Naive B cell (primary cell): Measurements from ENCODE around the gene IL36G. TPM values are rescaled to one million over a fixed set of nuclear protein-coding genes. Genes with fewer than 3 reads are reported as not detected.

ENCODE experiments used
- ATAC-seq, 2 donors: fragments of 150-1000 bp; cut with Tn5 transposase; 2 replicates each; pipeline ENCODE4 v1.10.0; 2021; ENCODE audit warnings: low read depth in 2 of 2, mild to moderate bottlenecking in 2 of 2, moderate library complexity in 2 of 2
- DNase-seq: peaks from one replicate; pipeline ENCODE4 v3.0.0; 2022
- H3K27ac Mint-ChIP-seq, 6 donors: one replicate each; pipeline ENCODE4 v1.8.0; 2020 to 2022; ENCODE audit warnings: mild to moderate bottlenecking in 6 of 6, mixed read lengths in 6 of 6, moderate library complexity in 5 of 6, inconsistent platforms in 2 of 6
- H3K27me3 Mint-ChIP-seq, 3 donors: one replicate each; pipeline ENCODE4 v1.8.0; 2021 to 2022; ENCODE audit warnings: mixed read lengths in 3 of 3, mild to moderate bottlenecking in 1 of 3
- H3K36me3 Mint-ChIP-seq, 2 donors: one replicate each; pipeline ENCODE4 v1.8.0; 2020 to 2022; ENCODE audit warnings: mixed read lengths in 2 of 2, inconsistent platforms in 1 of 2, mild to moderate bottlenecking in 1 of 2
- H3K4me1 Mint-ChIP-seq, 3 donors: one replicate each; pipeline ENCODE4 v1.8.0; 2020 to 2022; ENCODE audit warnings: mixed read lengths in 3 of 3, inconsistent platforms in 1 of 3, mild to moderate bottlenecking in 1 of 3, moderate library complexity in 1 of 3
- H3K4me3 Mint-ChIP-seq, 8 donors: one replicate each; pipeline ENCODE4 v1.8.0; 2020 to 2022; ENCODE audit warnings: mild to moderate bottlenecking in 8 of 8, mixed read lengths in 8 of 8, moderate library complexity in 8 of 8, inconsistent platforms in 2 of 8
- H3K9me3 Mint-ChIP-seq, 7 donors: one replicate each; pipeline ENCODE4 v1.8.0; 2020 to 2022; ENCODE audit warnings: mixed read lengths in 7 of 7, mild to moderate bottlenecking in 5 of 7, inconsistent platforms in 2 of 7, moderate library complexity in 1 of 7
- polyA plus RNA-seq, 6 donors: library from polyadenylated mRNA; unstranded; fragments of 300-500 nt; fragmentation: Illumina TruSeq; gene quantifications; one replicate each; pipeline ENCODE4 v1.2.3, GENCODE V29; 2021; ENCODE audit warnings: low read depth in 6 of 6

IL36G gene
- polyA plus RNA-seq, 6 donors from 2014 or later, result not detected

GRCh38 chr2:112954364-112954763, 23.4 kb upstream of the IL36G start:
- H3K27ac Mint-ChIP-seq, result no peak overlapping the region
- H3K4me3 Mint-ChIP-seq, result no peak overlapping the region
- no peaks in the 10 kb centered on the region for H3K4me1 Mint-ChIP-seq
- H3K9me3 Mint-ChIP-seq, result peaks cover 0 to 11% (median 0%) of the 10 kb centered on the region in 7 donors
- DNase-seq (no peak), ATAC-seq (no peak)
- no peaks in the 10 kb centered on the region for H3K36me3 Mint-ChIP-seq
- peaks cover 18 to 34% (median 23%) of the 10 kb centered on the region in 3 donors for H3K27me3 Mint-ChIP-seq

- no peaks in the 10 kb centered on the region for H3K36me3 Mint-ChIP-seq
- H3K9me3 Mint-ChIP-seq, result peaks cover 0 to 4% (median 0%) of the 10 kb centered on the region in 7 donors
- peaks cover 5 to 14% (median 10%) of the 10 kb centered on the region in 3 donors for H3K27me3 Mint-ChIP-seq
These were observed 20.3 kb upstream of the IL36G start for GRCh38 chr2:112957511-112957910.

DNA sequence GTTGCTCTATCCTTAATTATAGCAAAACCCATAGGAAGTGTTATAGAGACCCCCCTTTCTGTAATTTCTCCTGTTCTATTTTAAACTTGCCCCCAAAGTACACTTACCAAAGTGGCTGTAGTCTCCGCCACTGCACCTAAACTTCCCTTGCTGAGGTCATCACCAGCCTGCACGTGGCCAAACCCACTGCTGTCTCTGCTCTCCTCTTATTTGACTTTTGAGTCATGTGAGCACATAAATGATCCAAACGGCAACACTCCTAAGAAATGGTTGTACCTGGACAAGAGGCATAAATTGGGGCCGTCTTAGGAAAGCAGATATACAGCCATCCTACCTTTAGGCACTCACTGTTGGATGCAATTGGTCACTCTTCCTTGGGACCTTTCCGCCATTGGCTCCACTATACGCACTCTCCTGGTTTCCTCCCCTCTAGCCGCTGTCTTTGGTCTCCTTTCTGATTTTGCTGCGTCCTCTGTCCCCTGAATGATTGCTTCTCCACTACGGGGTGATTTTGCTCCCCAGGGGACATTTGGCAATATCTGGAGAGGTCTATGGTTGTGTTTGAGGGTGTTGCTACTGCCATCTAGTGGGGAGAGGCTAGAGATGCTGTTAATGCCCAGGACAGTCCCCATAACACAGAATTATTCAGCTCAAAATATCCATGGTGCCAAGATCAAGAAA, 19.2 kb upstream of the IL36G start:
- peak; percentile 67 to 71 for ATAC-seq
- no peaks in the 10 kb centered on the region for H3K36me3 Mint-ChIP-seq
- H3K27me3 Mint-ChIP-seq, result peaks cover 4 to 8% (median 5%) of the 10 kb centered on the region in 3 donors
- peak; percentile 25 for DNase-seq
- no peak overlapping the region for H3K4me3 Mint-ChIP-seq
- no peaks in the 10 kb centered on the region for H3K9me3 Mint-ChIP-seq
- no peak overlapping the region for H3K27ac Mint-ChIP-seq
- no peaks in the 10 kb centered on the region for H3K4me1 Mint-ChIP-seq

More at GRCh38 chr2:112957511-112957910, 20.3 kb upstream of the IL36G start:
- Mint-ChIP-seq H3K27ac (no peak overlapping the region), H3K4me1 (no peaks in the 10 kb centered on the region), H3K4me3 (no peak overlapping the region)
- DNase-seq, result no peak
- ATAC-seq, result no peak

GRCh38 chr2:112959109-112959812, 18.5 kb upstream of the IL36G start:
- Mint-ChIP-seq H3K27ac (no peak overlapping the region), H3K27me3 (peaks cover 4 to 6% (median 5%) of the 10 kb centered on the region in 3 donors), H3K4me1 (no peaks in the 10 kb centered on the region), H3K4me3 (no peak overlapping the region), H3K36me3 (no peaks in the 10 kb centered on the region), H3K9me3 (no peaks in the 10 kb centered on the region)
- no peak for ATAC-seq
- no peak for DNase-seq

- Mint-ChIP-seq H3K27me3 (no peaks in the 10 kb centered on the region), H3K9me3 (no peaks in the 10 kb centered on the region), H3K36me3 (no peaks in the 10 kb centered on the region), H3K4me3 (no peak overlapping the region), H3K27ac (no peak overlapping the region), H3K4me1 (no peaks in the 10 kb centered on the region)
- no peak for DNase-seq
- ATAC-seq, result no peak
These were observed 17.5 kb upstream of the IL36G start for GRCh38 chr2:112960230-112960825.

GRCh38 chr2:112962308-112963175, 15.3 kb upstream of the IL36G start:
- Mint-ChIP-seq H3K4me3 (no peak overlapping the region), H3K27ac (no peak overlapping the region), H3K4me1 (no peaks in the 10 kb centered on the region), H3K36me3 (no peaks in the 10 kb centered on the region), H3K27me3 (no peaks in the 10 kb centered on the region), H3K9me3 (no peaks in the 10 kb centered on the region)
- DNase-seq, result no peak
- ATAC-seq, result no peak

GRCh38 chr2:112967023-112967422, 10.8 kb upstream of the IL36G start:
- H3K27ac Mint-ChIP-seq, result no peak overlapping the region
- H3K9me3 Mint-ChIP-seq, result no peaks in the 10 kb centered on the region
- H3K4me3 Mint-ChIP-seq, result no peak overlapping the region
- DNase-seq (no peak), ATAC-seq (no peak)
- H3K36me3 Mint-ChIP-seq, result no peaks in the 10 kb centered on the region
- H3K27me3 Mint-ChIP-seq, result peaks cover 7 to 11% (median 11%) of the 10 kb centered on the region in 3 donors
- H3K4me1 Mint-ChIP-seq, result peaks cover 0 to 5% (median 0%) of the 10 kb centered on the region in 3 donors

DNA sequence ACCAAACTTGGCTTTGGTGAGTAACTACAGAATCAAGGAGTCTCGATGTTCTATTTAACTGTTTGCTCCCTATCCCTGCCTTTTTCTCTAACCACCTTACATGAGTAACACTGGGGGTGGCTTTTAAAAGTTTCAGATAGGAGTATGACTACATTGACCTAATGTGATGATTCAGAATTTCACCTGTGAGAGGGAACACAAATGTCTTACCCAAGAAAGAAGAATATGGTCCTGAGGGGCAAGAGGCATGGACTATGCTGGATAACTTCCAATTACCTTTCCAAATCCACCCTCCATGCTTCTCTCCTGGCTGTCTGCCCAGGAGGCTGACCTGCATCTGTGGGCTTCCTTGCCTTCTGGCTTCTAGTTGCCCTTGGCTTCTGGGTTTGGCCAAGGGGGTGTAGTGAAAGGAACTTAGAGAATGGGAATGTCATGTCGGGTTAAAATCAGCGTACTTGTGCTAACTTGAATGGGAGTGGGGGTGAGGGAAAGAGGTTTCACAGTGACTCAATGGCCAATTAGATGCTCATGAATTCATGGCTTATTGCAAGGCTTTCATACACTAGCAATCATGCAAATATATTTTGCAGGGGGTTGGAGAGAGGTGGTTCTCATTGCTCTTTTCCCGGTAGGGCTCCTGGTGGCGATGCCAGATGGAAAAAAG, 5.3 kb upstream of the IL36G start:
- ATAC-seq, result no peak
- no peaks in the 10 kb centered on the region for H3K9me3 Mint-ChIP-seq
- peaks cover 0 to 5% (median 0%) of the 10 kb centered on the region in 3 donors for H3K4me1 Mint-ChIP-seq
- no peak overlapping the region for H3K27ac Mint-ChIP-seq
- H3K36me3 Mint-ChIP-seq, result no peaks in the 10 kb centered on the region
- no peak for DNase-seq
- no peak overlapping the region for H3K4me3 Mint-ChIP-seq
- peaks cover 7 to 41% (median 36%) of the 10 kb centered on the region in 3 donors for H3K27me3 Mint-ChIP-seq

DNA sequence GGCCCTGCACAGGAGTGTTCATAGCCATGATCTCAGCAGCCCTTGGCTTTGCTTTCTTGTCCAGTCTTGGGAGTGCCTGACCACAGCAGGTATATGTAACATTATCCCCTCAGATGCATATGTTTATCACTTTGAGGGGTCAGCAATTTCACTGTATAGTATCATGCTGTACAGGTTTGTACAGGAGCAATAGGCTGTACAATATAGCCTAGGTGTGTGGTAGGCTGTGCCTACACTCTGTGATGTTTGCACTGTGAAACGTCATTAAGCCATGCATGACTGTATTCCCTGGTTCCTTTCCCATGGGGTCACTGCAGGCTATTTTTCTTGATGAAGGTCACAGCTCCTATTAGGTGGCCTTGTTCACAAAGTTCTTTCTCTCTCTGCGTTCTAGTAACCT, 4.7 kb upstream of the IL36G start:
- Mint-ChIP-seq H3K27me3 (peaks cover 7 to 41% (median 36%) of the 10 kb centered on the region in 3 donors), H3K27ac (no peak overlapping the region), H3K36me3 (no peaks in the 10 kb centered on the region), H3K9me3 (no peaks in the 10 kb centered on the region), H3K4me3 (no peak overlapping the region), H3K4me1 (peaks cover 0 to 5% (median 0%) of the 10 kb centered on the region in 3 donors)
- ATAC-seq (no peak), DNase-seq (no peak)

- ATAC-seq, result no peak
- Mint-ChIP-seq H3K9me3 (no peaks in the 10 kb centered on the region), H3K4me3 (no peak overlapping the region), H3K27ac (no peak overlapping the region), H3K4me1 (no peaks in the 10 kb centered on the region), H3K27me3 (peaks cover 0 to 22% (median 17%) of the 10 kb centered on the region in 3 donors), H3K36me3 (no peaks in the 10 kb centered on the region)
- no peak for DNase-seq
These were observed 1.9 kb downstream of the IL36G start for GRCh38 chr2:112979731-112980130.

GRCh38 chr2:112980537-112980936, 2.7 kb downstream of the IL36G start:
- Mint-ChIP-seq H3K4me1 (no peaks in the 10 kb centered on the region), H3K36me3 (no peaks in the 10 kb centered on the region), H3K27me3 (peaks cover 0 to 16% (median 14%) of the 10 kb centered on the region in 3 donors), H3K9me3 (no peaks in the 10 kb centered on the region), H3K27ac (no peak overlapping the region), H3K4me3 (no peak overlapping the region)
- DNase-seq, result no peak
- ATAC-seq, result no peak

GRCh38 chr2:112985090-112985489, 7.3 kb downstream of the IL36G start:
- Mint-ChIP-seq H3K9me3 (peaks cover 0 to 24% (median 15%) of the 10 kb centered on the region in 7 donors), H3K27me3 (peaks cover 0 to 9% (median 0%) of the 10 kb centered on the region in 3 donors), H3K4me3 (no peak overlapping the region), H3K36me3 (peaks cover 0 to 4% of the 10 kb centered on the region in 2 donors), H3K4me1 (no peaks in the 10 kb centered on the region), H3K27ac (no peak overlapping the region)
- ATAC-seq (no peak), DNase-seq (no peak)

GRCh38 chr2:112989611-112990010, 11.8 kb downstream of the IL36G start:
- ATAC-seq, result no peak
- Mint-ChIP-seq H3K27me3 (peaks cover 0 to 27% (median 13%) of the 10 kb centered on the region in 3 donors), H3K27ac (no peak overlapping the region), H3K9me3 (peaks cover 7 to 62% (median 36%) of the 10 kb centered on the region in 7 donors), H3K4me1 (no peaks in the 10 kb centered on the region), H3K4me3 (no peak overlapping the region), H3K36me3 (peaks cover 15 to 26% of the 10 kb centered on the region in 2 donors)
- DNase-seq, result no peak
